ENCODE measurements around the gene ITGBL1. TPM values are rescaled to one million over a fixed set of nuclear protein-coding genes. Genes with fewer than 3 reads are reported as not detected.

Gene ITGBL1
- total and polyA plus RNA-seq, 2 experiments from 2014 or later, result 0.29 TPM; not detected in 1

DNA sequence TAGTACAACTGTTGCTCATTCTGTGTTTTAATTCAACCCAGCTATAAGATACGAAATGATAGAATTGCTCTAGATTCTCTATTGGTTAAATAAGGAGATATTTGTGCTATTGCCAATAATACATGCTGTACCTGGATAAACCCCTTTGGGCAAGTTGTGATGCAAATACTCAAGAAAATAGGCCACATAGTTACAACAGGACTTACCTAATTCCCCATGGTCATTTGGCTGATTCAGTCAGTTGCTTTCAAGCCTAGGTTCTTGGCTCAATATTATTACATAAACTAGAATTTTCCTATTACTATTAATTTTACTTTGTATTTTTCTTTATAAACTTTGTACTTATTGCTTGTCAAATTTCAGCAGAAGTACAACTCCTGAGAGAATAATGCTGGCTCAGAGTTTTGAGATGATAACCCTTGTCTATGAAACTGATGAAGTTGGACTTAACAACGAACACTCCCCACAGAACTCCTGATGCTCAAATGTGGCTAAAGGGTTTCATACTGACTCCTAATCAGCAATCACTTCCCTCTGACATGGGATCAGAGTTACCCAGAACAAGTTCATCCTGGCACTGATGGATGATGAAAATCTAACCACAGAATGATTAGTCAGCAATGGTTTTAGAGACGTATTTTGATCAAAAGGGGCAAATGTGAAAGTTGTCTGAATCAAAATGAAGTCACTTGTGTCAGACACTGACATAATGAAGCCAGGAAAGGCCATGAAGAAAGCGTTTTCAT is 221.1 kb downstream of the ITGBL1 start:
- Mint-ChIP-seq H3K4me3 (no peak overlapping the region), H3K9me3 (no peaks in the 10 kb centered on the region), H3K27me3 (ENCODE audit: insufficient read depth, low read depth, poor library complexity) (peaks cover 1% of the 10 kb centered on the region), H3K27ac (no peak overlapping the region), H3K4me1 (no peaks in the 10 kb centered on the region), H3K36me3 (ENCODE audit: low read depth) (no peaks in the 10 kb centered on the region)
- no peak overlapping the region for H3K4me2 ChIP-seq
- H3K27ac ChIP-seq (ENCODE audit: low read depth), result no peak overlapping the region
- no peak for ATAC-seq
- no peaks in the 10 kb centered on the region for H3F3A ChIP-seq (replicated peaks; ENCODE audit: low read depth)
- no peak overlapping the region for H3K4me3 ChIP-seq
- no peaks in the 10 kb centered on the region for H4K20me1 ChIP-seq (replicated peaks; ENCODE audit: insufficient read depth)
- H3K9me2 ChIP-seq (ENCODE audit: insufficient read depth), result no peaks in the 10 kb centered on the region
- TF ChIP-seq POLR2AphosphoS5 (IDR thresholded peaks at IDR 0.05; ENCODE audit: low read depth), result no peak
- TF ChIP-seq NANOG (IDR thresholded peaks at IDR 0.05; ENCODE audit: borderline replicate concordance), result no peak
- TF ChIP-seq, protein P1, sequence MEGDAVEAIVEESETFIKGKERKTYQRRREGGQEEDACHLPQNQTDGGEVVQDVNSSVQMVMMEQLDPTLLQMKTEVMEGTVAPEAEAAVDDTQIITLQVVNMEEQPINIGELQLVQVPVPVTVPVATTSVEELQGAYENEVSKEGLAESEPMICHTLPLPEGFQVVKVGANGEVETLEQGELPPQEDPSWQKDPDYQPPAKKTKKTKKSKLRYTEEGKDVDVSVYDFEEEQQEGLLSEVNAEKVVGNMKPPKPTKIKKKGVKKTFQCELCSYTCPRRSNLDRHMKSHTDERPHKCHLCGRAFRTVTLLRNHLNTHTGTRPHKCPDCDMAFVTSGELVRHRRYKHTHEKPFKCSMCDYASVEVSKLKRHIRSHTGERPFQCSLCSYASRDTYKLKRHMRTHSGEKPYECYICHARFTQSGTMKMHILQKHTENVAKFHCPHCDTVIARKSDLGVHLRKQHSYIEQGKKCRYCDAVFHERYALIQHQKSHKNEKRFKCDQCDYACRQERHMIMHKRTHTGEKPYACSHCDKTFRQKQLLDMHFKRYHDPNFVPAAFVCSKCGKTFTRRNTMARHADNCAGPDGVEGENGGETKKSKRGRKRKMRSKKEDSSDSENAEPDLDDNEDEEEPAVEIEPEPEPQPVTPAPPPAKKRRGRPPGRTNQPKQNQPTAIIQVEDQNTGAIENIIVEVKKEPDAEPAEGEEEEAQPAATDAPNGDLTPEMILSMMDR (conservative IDR thresholded peaks at IDR 0.05; ENCODE audit: low read depth in 2 of 2), result no peak
- TF ChIP-seq ZNF114 (CRISPR knock-in tag; IDR thresholded peaks at IDR 0.05), result no peak
- no peak for TF ChIP-seq EZH2 (IDR thresholded peaks at IDR 0.05; ENCODE audit: low read depth, unreplicated experiment)
- no peak for TF ChIP-seq STAT1 (IDR thresholded peaks at IDR 0.05; ENCODE audit: unreplicated experiment)
- no peak for TF ChIP-seq EZH2phosphoT487 (IDR thresholded peaks at IDR 0.05; ENCODE audit: unreplicated experiment)
- TF ChIP-seq, protein P2, sequence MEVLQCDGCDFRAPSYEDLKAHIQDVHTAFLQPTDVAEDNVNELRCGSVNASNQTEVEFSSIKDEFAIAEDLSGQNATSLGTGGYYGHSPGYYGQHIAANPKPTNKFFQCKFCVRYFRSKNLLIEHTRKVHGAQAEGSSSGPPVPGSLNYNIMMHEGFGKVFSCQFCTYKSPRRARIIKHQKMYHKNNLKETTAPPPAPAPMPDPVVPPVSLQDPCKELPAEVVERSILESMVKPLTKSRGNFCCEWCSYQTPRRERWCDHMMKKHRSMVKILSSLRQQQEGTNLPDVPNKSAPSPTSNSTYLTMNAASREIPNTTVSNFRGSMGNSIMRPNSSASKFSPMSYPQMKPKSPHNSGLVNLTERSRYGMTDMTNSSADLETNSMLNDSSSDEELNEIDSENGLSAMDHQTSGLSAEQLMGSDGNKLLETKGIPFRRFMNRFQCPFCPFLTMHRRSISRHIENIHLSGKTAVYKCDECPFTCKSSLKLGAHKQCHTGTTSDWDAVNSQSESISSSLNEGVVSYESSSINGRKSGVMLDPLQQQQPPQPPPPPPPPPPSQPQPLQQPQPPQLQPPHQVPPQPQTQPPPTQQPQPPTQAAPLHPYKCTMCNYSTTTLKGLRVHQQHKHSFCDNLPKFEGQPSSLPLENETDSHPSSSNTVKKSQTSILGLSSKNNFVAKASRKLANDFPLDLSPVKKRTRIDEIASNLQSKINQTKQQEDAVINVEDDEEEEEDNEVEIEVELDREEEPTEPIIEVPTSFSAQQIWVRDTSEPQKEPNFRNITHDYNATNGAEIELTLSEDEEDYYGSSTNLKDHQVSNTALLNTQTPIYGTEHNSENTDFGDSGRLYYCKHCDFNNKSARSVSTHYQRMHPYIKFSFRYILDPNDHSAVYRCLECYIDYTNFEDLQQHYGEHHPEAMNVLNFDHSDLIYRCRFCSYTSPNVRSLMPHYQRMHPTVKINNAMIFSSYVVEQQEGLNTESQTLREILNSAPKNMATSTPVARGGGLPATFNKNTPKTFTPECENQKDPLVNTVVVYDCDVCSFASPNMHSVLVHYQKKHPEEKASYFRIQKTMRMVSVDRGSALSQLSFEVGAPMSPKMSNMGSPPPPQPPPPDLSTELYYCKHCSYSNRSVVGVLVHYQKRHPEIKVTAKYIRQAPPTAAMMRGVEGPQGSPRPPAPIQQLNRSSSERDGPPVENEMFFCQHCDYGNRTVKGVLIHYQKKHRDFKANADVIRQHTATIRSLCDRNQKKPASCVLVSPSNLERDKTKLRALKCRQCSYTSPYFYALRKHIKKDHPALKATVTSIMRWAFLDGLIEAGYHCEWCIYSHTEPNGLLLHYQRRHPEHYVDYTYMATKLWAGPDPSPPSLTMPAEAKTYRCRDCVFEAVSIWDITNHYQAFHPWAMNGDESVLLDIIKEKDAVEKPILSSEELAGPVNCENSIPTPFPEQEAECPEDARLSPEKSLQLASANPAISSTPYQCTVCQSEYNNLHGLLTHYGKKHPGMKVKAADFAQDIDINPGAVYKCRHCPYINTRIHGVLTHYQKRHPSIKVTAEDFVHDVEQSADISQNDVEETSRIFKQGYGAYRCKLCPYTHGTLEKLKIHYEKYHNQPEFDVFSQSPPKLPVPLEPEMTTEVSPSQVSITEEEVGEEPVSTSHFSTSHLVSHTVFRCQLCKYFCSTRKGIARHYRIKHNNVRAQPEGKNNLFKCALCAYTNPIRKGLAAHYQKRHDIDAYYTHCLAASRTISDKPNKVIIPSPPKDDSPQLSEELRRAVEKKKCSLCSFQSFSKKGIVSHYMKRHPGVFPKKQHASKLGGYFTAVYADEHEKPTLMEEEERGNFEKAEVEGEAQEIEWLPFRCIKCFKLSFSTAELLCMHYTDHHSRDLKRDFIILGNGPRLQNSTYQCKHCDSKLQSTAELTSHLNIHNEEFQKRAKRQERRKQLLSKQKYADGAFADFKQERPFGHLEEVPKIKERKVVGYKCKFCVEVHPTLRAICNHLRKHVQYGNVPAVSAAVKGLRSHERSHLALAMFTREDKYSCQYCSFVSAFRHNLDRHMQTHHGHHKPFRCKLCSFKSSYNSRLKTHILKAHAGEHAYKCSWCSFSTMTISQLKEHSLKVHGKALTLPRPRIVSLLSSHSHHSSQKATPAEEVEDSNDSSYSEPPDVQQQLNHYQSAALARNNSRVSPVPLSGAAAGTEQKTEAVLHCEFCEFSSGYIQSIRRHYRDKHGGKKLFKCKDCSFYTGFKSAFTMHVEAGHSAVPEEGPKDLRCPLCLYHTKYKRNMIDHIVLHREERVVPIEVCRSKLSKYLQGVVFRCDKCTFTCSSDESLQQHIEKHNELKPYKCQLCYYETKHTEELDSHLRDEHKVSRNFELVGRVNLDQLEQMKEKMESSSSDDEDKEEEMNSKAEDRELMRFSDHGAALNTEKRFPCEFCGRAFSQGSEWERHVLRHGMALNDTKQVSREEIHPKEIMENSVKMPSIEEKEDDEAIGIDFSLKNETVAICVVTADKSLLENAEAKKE (CRISPR knock-in tag; IDR thresholded peaks at IDR 0.05), result no peak
- TF ChIP-seq, protein P3, sequence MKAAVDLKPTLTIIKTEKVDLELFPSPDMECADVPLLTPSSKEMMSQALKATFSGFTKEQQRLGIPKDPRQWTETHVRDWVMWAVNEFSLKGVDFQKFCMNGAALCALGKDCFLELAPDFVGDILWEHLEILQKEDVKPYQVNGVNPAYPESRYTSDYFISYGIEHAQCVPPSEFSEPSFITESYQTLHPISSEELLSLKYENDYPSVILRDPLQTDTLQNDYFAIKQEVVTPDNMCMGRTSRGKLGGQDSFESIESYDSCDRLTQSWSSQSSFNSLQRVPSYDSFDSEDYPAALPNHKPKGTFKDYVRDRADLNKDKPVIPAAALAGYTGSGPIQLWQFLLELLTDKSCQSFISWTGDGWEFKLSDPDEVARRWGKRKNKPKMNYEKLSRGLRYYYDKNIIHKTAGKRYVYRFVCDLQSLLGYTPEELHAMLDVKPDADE (IDR thresholded peaks at IDR 0.05), result no peak
- H3K4me1 ChIP-seq (ENCODE audit: insufficient read depth), result no peaks in the 10 kb centered on the region
- no peak for DNase-seq (ENCODE audit: low spot score)
- no peaks in the 10 kb centered on the region for H3K36me3 ChIP-seq (ENCODE audit: insufficient read depth)
- no peaks in the 10 kb centered on the region for H3K27me3 ChIP-seq (ENCODE audit: insufficient read depth)
- no peaks in the 10 kb centered on the region for H3K79me2 ChIP-seq (replicated peaks; ENCODE audit: insufficient read depth)
- H2AFZ ChIP-seq, result no peak overlapping the region

Measured in GM23338 (cell line).